OCI-LY1 (cell line): ENCODE measurements around the gene SIK3.

Experiments
- H2AFZ ChIP-seq: fragments of 200-600 bp; sonication (generic), shearing (Covaris generic); 2 replicates; pipeline ENCODE4 v1.6.0; 2014; ENCODE audit warnings: antibody characterized with exemption, mild to moderate bottlenecking, low read length
- H3F3A ChIP-seq: fragments of 200-600 bp; sonication (generic), shearing (Covaris generic); 2 replicates; pipeline ENCODE4 v1.6.0; 2014; ENCODE audit warnings: mild to moderate bottlenecking, antibody characterized with exemption, low read length, moderate library complexity; ENCODE audit not compliant: insufficient read depth
- H3K27ac ChIP-seq: fragments of 200-600 bp; sonication (generic); 2 replicates; pipeline ENCODE4 v1.5.1; 2014; ENCODE audit warnings: low read length, mixed run types, mild to moderate bottlenecking, low read depth; ENCODE audit not compliant: poor library complexity, severe bottlenecking
- H3K27me3 ChIP-seq: fragments of 200-600 bp; sonication (generic); 2 replicates; pipeline ENCODE4 v1.6.0; 2014; ENCODE audit warnings: antibody characterized with exemption, mild to moderate bottlenecking, low read length, moderate library complexity; ENCODE audit not compliant: insufficient read depth
- H3K36me3 ChIP-seq: fragments of 200-600 bp; sonication (generic); 2 replicates; pipeline ENCODE4 v1.6.1; 2014; ENCODE audit warnings: mild to moderate bottlenecking, antibody characterized with exemption, low read length, moderate library complexity, mixed read lengths; ENCODE audit not compliant: insufficient read depth
- H3K4me1 ChIP-seq: fragments of 200-600 bp; sonication (generic); 2 replicates; pipeline ENCODE4 v1.5.1; 2014; ENCODE audit warnings: mild to moderate bottlenecking, low read length, moderate library complexity; ENCODE audit not compliant: insufficient read depth, severe bottlenecking
- H3K4me2 ChIP-seq: fragments of 200-600 bp; sonication (generic), shearing (Covaris generic); 2 replicates; pipeline ENCODE4 v1.6.1; 2014; ENCODE audit warnings: low read length
- H3K4me3 ChIP-seq: fragments of 200-600 bp; sonication (generic); 2 replicates; pipeline ENCODE4 v1.5.1; 2014; ENCODE audit warnings: low read length, low read depth, mild to moderate bottlenecking, mixed read lengths; ENCODE audit not compliant: poor library complexity, severe bottlenecking
- H3K79me2 ChIP-seq: fragments of 200-600 bp; shearing (Covaris generic); 2 replicates; pipeline ENCODE4 v1.6.1; 2016; ENCODE audit warnings: mixed run types, low read length, mixed read lengths; ENCODE audit not compliant: insufficient read depth
- H3K9ac ChIP-seq: fragments of 200-600 bp; sonication (generic), shearing (Covaris generic); 2 replicates; pipeline ENCODE4 v1.6.1; 2014; ENCODE audit warnings: mild to moderate bottlenecking, low read length, mixed read lengths
- H3K9me2 ChIP-seq: fragments of 200-600 bp; sonication (generic), shearing (Covaris generic); 2 replicates; pipeline ENCODE4 v1.6.1; 2014; ENCODE audit warnings: low read depth, mild to moderate bottlenecking, low read length, mixed read lengths
- H3K9me3 ChIP-seq: fragments of 200-600 bp; shearing (Covaris generic); 2 replicates; pipeline ENCODE4 v1.6.1; 2014; ENCODE audit warnings: low read length, mixed read lengths
- H4K20me1 ChIP-seq: fragments of 200-600 bp; sonication (generic), shearing (Covaris generic); 2 replicates; pipeline ENCODE4 v1.6.0; 2016; ENCODE audit warnings: mild to moderate bottlenecking, low read length; ENCODE audit not compliant: insufficient read depth
- EZH2 ChIP-seq: fragments of 200-600 bp; sonication (generic), shearing (Covaris generic); IDR thresholded peaks from 2 replicates; pipeline ENCODE4 v1.8.0; 2017; ENCODE audit warnings: borderline replicate concordance, mixed run types, mild to moderate bottlenecking, antibody characterized with exemption, low read length, moderate library complexity, mixed read lengths
- TF ChIP-seq, protein P1 (sequence below): fragments of 200-600 bp; sonication (generic), shearing (Covaris generic); IDR thresholded peaks from 2 replicates; pipeline ENCODE4 v1.5.1; 2017; ENCODE audit warnings: mild to moderate bottlenecking, antibody characterized with exemption, low read length, moderate library complexity, mixed read lengths

Gene SIK3

GRCh38 chr11:117059611-117060148, 38.5 kb downstream of the SIK3 start:
- H3K4me1 ChIP-seq = peaks cover 52% of the 10 kb centered on the region
- H2AFZ ChIP-seq = no peak overlapping the region
- H3K27ac ChIP-seq = peak overlapping the region; percentile 16
- TF ChIP-seq, protein P1, sequence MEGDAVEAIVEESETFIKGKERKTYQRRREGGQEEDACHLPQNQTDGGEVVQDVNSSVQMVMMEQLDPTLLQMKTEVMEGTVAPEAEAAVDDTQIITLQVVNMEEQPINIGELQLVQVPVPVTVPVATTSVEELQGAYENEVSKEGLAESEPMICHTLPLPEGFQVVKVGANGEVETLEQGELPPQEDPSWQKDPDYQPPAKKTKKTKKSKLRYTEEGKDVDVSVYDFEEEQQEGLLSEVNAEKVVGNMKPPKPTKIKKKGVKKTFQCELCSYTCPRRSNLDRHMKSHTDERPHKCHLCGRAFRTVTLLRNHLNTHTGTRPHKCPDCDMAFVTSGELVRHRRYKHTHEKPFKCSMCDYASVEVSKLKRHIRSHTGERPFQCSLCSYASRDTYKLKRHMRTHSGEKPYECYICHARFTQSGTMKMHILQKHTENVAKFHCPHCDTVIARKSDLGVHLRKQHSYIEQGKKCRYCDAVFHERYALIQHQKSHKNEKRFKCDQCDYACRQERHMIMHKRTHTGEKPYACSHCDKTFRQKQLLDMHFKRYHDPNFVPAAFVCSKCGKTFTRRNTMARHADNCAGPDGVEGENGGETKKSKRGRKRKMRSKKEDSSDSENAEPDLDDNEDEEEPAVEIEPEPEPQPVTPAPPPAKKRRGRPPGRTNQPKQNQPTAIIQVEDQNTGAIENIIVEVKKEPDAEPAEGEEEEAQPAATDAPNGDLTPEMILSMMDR = no peak
- TF ChIP-seq EZH2 = no peak
- no peaks in the 10 kb centered on the region for H3K9me2 ChIP-seq
- no peak overlapping the region for H3K9ac ChIP-seq
- H3K4me2 ChIP-seq = no peak overlapping the region
- no peak overlapping the region for H3K4me3 ChIP-seq
- no peaks in the 10 kb centered on the region for H4K20me1 ChIP-seq
- H3F3A ChIP-seq = no peaks in the 10 kb centered on the region
- 0 out of 2 replicates have a peak, but pooled peaks cover 10% of the 10 kb centered on the region for H3K36me3 ChIP-seq
- H3K79me2 ChIP-seq = peaks cover 93% of the 10 kb centered on the region
- no peaks in the 10 kb centered on the region for H3K9me3 ChIP-seq
- no peaks in the 10 kb centered on the region for H3K27me3 ChIP-seq

DNA sequence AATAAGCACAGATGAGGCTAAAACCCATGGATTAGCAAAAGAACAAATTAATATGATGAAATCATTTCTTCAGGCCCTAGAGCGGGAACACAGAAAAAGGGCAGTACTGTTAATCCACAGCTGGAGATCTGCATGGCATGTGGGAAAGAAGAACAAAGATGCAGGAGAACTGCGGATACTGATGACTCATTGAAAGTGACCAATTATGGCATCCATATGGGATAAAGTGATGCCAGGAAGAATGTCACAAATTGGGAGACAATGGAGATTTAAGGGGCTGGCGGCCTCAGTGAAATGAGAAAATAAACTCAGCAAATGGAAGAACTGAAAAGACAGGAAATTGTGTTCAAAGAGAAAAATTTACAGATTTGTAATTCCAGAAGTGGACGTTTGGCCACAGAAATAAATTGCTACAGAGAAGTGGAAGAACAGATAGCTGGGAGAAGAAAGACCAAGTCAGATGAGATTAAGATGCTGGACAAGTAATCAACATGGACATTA, 39.4 kb downstream of the SIK3 start:
- no peaks in the 10 kb centered on the region for H4K20me1 ChIP-seq
- peaks cover 44% of the 10 kb centered on the region for H3K4me1 ChIP-seq

GRCh38 chr11:117057727-117058126, 40.5 kb downstream of the SIK3 start:
- H2AFZ ChIP-seq = no peak overlapping the region
- no peak overlapping the region for H3K4me3 ChIP-seq
- no peaks in the 10 kb centered on the region for H4K20me1 ChIP-seq
- no peaks in the 10 kb centered on the region for H3K27me3 ChIP-seq
- peaks cover 33% of the 10 kb centered on the region for H3K4me1 ChIP-seq
- no peaks in the 10 kb centered on the region for H3F3A ChIP-seq
- H3K9ac ChIP-seq = no peak overlapping the region
- H3K9me3 ChIP-seq = no peaks in the 10 kb centered on the region
- no peaks in the 10 kb centered on the region for H3K9me2 ChIP-seq
- H3K4me2 ChIP-seq = no peak overlapping the region
- peaks cover 89% of the 10 kb centered on the region for H3K79me2 ChIP-seq
- TF ChIP-seq, protein P1 = no peak
- no peak for TF ChIP-seq EZH2
- H3K36me3 ChIP-seq = 0 out of 2 replicates have a peak, but pooled peaks cover 10% of the 10 kb centered on the region
- no peak overlapping the region for H3K27ac ChIP-seq

More for the DNA sequence above, 39.4 kb downstream of the SIK3 start:
- Histone ChIP-seq H3K4me3 (no peak overlapping the region), H3F3A (no peaks in the 10 kb centered on the region), H3K36me3 (0 out of 2 replicates have a peak, but pooled peaks cover 10% of the 10 kb centered on the region), H3K9me2 (no peaks in the 10 kb centered on the region), H3K9ac (no peak overlapping the region), H2AFZ (no peak overlapping the region), H3K27ac (peak overlapping the region; percentile 16), H3K9me3 (no peaks in the 10 kb centered on the region), H3K79me2 (peaks cover 93% of the 10 kb centered on the region), H3K4me2 (no peak overlapping the region), H3K27me3 (no peaks in the 10 kb centered on the region)
- TF ChIP-seq EZH2 = no peak
- TF ChIP-seq, protein P1 = no peak
